Stimulated activated CD8-positive, alpha-beta memory T cell treated with anti-CD3 and anti-CD28 coated beads, Interleukin-7, amount 100 ng/mL, for 4 hours (primary cell): Measurements from ENCODE around the gene CCT8.

Experiments
- DNase-seq, 2 donors: peaks; one replicate each; pipeline ENCODE4 v3.0.0-alpha.2; 2020; ENCODE audit warnings: low read depth in 2 of 2

Gene CCT8

DNA sequence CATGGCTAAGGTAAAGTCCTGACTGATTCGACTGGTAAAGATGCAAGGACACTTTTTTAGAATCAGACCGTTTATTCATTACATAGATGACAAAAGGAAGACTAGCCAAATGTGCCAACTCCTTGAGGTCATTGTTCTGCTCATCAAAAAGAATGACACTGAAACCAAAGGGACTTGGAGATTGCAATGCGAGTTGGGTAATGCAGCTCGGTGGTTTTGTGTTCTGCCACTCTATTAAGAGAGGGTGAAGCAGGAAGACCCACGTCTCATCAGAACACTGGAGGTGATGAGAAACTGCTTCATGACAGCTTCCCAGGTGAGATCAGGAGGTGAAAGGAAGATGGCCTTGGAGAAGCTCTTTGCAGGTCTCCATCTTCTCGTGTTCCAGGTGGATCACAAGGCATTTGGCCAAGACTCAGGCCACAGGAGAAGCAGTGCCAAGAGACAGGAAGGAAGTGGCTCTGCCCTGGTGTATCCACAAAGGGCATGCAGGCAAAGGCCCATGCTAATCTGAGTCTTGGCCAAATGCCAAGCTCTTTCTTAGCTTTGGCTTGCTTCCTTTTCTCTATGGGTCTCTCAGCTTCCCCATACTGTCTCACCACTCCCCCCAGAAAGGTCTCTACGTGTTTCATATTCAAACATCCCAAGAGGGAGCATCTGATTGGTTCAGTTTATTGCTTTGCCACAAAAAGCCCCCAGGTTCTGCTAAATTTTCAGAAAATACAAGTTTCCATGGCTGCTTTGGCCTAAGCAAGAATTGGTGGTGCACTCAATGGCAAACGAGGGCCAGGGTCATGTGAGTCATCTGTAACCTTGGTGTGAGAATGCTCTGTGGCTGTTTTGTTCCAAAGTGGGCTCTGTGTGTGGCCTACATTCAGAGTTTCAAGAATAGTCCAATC lies 5.7 kb upstream of the CCT8 start:
- DNase-seq = no peak

DNA sequence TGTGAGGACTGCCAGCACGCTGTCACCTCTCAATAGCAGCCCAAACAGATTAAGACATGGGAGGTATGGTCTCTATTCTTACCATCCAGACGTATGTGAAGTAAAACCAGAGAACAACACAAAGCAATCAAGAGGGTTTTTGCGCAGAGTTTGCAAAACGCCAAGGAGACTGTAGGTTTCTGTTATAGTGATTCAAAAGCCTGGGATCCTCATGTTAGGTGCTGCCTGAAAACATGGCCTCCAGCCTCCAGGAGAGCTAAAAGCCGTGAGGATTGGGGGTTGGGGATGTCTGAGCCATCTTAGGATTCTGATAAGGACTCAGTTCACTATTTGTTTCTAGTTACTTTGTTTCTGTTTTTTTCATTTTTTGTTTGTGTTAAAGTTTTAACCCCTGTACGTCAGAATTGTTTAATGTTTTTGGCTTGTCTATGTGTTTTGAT lies 4.2 kb upstream of the CCT8 start:
- DNase-seq = no peak

DNA sequence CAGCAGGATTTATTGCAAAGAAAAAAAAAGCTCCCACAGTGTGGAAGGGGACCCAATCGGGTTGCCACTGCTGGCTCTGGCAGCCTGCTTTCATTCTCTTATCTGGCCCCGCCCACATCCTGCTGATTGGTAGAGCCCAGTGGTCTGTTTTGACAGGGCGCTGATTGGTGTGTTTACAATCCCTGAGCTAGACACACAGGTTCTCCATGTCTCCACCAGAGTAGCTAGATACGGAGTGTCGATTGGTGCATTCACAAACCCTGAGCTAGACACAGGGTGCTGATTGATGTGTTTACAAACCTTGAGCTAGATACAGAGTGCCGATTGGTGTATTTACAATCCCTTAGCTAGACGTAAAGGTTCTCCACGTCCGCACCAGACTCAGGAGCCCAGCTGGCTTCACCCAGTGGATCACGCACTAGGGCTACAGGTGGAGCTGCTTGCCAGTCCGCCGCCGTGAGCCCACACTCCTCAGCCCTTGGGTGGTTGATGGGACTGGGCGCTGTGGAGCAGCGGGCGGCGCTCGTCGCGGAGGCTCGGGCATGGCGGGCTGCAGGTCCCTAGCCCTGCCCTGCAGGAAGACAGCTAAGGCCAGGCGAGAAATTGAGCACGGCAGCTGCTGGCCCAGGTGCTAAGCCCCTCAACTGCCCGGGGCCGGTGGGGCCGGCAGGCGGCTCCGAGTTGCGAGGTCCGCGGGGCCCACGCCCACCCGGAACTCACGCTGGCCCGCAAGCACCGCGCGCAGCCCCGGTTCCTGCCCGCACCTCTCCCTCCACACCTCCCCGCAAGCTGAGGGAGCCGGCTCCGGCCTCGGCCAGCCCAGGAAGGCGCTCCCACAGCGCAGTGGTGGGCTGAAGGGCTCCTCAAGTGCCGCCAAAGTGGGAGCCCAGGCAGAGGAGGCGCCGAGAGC lies 3.5 kb upstream of the CCT8 start:
- DNase-seq = peak; percentile 56 to 61

DNA sequence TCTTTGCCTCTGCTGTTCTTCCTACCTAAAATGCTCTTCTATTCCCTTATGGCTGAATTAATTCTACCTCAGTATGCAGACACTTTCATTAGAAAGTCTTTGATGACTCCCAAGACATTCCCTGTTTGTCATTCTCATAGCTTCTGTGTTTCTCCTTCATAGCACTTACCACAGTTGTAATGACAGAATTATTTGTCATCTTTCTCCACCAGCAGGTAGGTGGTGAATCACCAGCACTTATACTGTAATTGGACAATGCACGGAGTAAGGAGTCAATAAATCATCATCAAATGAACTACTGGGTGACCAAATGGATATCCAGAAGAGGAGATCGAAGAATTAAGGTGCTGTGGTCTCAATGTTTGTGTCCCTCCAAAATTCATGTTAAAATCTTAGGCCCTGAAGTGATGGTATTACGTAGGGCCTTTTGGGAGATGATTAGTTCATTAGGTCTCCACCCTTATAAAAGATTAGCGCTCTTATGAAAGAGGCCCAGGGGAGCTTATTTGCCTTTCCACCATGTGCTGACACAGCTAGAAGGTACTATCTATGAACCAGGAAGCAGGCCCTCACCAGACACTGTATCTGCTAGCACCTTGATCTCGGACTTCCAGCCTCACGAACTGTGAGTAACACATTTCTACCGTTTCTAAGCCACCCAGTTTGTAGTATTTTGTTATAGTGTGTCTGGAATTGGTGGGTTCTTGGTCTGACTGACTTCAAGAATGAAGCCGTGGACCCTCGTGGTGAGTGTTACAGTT lies 2.4 kb upstream of the CCT8 start:
- no peak for DNase-seq

DNA sequence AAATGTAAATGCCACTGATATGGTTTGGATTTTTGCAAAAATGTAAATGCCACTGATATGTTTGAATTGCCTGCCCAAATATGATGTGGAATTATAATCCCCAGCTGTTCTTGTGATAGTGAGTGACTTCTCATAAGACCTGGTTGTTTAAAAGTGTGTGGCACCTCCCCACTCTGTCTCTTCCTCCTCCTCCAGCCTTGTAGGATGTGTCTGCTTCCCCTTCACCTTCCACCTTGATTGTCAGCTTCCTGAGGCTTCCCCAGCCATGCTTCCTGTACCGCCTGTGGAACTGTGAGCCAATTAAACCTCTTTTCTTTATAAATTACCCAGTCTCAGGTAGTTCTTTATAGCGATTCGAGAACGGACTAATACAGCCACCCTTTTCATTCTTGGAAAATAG lies 1.3 kb upstream of the CCT8 start:
- DNase-seq = no peak

DNA sequence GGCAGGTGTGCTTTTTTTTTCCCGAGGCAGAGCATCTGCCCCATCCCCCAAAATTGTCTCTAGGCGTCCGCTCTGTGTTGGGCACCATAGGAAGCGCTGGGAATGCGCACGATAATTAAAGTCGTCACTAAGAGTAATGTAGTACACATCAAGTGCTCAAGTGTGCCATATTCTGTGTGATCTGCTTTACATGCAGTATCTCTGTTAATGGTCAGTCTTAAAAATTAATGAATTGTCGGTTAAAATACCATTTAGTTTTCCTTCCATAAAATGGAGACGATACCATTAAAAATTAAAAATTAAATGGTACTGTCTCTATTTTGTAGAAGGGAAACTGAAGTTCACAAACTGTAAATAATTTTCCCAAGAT lies 544 bp upstream of the CCT8 start:
- DNase-seq = no peak

DNA sequence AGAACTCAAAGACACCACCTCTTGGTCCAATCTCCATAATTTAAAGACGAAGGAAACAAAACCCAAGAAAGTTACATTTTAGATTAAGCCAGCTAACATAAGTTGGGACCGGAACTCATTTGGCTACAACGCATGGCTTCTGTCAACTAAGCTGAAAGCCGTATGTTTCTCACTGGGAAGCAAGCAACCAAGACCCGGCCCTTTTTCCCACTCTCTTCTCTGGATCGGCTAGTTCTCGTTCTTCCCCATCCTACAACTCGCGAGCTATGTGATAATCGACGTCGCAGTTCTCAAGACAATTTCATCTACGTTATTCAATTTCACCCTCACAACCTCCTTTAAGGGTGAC lies 601 bp downstream of the CCT8 start:
- DNase-seq = no peak

DNA sequence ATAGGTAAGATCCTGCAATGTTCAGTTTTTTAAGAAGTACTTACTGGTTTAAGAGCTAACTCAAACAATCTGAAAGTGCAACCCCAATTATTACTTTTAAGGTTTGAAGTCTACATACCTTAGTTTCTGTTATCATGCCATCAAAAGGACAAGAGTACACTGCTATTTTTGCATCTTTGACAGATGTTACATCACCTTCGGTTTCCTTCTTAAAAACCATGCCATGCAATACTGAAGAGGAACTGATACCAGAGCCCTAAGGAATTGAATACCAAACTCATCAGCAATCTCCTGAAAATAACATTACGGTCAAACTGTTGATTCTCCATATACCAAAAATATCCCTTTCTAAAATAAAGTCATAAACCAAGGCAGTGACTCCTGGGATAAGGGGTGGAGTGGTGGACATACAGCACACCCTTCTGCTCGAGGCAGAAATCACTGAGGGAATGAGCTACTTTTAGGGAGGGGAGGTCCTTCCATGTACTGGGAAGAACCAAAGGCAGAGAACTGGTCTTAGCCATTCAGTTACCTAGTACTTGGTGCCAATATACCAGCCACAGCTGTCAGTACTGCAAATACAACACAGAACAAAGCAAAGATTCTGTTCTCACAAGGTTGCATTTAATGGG lies 8.5 kb downstream of the CCT8 start:
- DNase-seq = no peak

DNA sequence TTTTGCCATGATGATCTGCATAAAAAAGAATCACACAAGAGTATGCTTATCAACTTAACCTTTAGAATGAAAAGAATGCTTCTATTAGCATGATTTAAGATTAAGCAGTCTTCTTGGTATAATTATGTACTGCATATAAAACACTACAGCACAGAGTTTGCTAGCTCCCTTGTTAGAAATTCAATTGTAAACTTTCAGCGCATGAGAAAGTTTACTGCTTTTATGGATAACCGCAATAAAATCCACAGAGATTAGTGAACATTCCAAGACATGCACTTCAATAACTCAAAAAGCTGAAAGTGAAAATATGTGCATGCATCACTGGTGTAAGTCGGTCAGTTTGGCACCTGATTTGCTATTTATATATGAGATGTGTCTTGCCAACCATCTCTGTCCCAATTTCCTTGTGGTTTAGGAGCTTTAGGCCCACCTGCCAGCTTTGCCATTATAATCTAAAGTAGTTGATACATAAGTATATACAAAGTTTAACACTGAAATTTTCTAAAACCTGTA lies 16.9 kb downstream of the CCT8 start:
- DNase-seq = no peak

DNA sequence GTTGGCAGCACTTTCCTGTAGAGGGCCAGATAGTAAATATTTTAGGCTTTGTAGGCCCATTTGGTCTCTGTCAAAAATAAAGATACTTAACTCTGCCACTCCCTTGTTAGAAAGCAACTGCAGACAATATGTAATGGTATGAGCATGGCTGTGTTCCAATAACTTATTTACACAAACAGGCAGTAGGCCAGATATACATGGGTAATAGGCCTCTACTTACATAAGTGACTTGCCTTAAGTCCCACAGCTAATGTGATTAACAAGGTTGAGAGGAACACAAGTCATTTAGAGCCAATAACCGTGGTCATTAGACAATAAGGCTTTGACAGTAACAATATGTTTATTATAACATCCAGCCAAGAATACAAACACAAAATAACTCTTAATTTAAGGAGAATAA lies 17.4 kb downstream of the CCT8 start:
- DNase-seq = no peak

DNA sequence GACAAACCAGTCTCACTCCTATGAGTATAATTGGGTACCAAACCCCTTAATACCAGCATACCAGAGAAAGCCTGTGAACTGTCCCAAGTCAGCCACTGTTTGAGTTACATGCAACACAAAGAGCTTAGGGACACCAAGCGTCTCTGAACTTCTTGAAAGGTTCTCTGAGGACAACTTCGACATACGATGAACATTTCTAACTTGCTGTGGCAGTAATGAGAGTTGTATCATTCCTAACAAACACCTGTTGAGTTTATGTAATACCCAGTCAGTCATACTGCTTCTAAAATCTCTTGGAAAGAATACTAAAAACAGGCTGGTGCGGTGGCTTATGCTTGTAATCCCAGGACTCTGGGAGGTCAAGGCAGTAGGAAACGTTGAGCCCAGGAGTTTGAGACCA lies 18.4 kb downstream of the CCT8 start:
- no peak for DNase-seq

DNA sequence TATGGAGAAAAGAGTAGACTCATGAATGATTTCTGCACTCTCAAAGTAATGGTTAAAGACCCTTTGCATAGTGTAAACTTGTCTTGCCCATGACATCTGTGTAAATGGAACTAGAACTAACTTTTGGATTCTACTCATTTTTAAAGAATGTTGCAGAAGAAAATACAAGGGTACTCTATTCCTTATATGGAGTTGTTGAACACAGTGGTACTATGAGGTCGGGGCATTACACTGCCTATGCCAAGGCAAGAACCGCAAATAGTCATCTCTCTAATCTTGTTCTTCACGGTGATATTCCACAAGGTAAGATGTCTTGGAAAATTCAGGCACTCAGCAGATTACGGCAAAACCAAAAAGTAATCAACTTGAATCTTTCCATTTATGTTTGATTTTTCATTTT lies 19.8 kb downstream of the CCT8 start:
- DNase-seq = no peak

DNA sequence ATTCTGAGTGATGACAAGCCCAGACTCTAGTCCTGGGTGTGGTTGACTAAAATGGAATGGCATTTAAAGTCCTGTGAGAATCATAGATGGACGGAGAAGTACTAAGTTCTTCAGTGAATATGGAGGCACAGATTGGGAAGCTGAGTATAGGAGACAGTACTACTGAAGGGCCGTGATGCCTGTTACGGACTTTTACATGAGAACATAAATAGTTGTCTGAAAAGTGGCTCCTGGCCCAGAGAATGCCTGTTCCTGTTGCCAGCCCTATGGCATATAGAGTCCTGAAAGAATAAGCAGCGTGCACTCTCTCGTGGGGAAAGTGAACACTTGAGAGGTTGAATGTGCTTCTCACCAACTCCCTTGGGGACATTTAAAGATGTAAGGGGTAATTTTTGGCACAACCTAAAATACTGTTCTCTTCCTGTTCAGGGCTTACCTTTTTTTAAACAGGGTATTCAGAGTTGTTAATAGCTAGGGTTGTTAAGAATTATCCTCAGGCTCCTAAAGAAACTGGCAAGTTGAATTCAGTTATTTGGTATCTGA lies 20.4 kb downstream of the CCT8 start:
- DNase-seq = no peak

DNA sequence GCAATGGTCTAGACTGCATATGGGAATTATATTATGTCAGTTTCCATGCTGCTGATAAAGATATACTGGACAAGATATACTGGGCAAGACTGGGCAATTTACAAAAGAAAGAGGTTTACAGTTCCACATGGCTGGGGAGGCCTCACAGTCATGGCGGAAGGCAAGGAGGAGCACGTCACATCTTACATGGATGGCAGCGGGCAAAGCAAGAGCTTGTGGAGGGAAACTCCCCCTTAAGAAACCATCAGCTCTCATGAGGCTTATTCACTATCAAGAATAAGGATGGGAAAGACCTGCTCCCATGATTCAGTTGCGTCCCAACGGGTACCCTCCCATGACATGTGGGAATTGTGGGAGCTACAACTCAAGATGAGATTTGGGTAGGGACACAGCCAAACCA lies 21.2 kb downstream of the CCT8 start:
- DNase-seq = no peak

DNA sequence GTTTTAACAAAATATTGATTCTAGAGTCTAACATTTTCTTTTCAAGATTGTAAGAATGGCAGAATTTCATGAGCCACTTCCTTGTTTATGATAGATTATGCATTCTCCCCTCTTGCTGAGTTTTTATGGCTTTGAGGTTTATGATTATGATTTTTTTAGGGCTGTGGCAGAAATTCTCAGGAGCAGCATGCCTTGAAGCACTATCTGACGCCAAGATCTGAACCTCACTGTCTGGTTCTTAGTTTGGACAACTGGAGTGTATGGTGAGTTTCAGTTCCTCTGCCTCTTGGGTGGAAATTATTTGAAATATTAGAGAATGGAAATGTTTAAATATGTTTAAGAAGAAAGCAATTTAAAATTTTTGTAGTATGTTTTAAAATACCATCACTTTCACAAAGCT lies 38.8 kb downstream of the CCT8 start:
- no peak for DNase-seq

DNA sequence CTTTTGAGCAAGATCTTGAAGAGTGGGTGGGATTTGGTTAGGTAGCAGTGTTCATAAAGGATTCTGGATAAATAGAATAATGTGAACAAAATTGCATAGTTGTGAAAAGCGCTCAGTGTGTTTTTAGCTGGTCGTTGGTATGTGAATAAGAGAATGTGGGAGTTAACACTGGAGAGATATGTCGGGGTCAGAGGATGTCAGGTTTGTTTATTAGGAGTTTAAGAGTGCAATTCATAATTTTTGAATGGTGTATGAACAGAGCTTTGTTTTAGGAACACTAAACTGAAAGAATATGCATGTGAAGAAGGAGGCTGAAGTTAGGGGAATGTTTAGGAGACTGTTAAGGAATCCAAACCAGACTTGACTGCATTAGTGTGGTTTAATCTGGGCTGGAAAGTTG lies 39.6 kb downstream of the CCT8 start:
- DNase-seq = no peak

DNA sequence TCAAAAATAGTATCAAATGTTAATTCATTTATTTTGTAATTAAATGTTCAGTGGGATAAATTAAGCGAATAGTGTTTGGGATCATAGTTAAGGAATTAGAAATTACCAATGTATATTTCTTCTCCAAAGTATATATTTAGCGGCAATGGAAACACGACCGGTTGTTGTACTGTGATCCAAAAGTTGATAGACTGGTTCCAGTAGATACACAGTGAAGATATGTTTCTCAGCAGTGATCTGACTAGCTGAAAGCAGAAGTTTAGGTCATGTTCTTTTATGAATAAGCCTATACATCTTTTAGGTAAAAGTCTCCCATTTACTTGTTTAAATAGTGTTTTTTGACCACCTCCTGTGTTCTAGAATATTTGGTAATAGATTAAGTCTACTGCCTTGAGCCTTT lies 40.1 kb downstream of the CCT8 start:
- DNase-seq = no peak

DNA sequence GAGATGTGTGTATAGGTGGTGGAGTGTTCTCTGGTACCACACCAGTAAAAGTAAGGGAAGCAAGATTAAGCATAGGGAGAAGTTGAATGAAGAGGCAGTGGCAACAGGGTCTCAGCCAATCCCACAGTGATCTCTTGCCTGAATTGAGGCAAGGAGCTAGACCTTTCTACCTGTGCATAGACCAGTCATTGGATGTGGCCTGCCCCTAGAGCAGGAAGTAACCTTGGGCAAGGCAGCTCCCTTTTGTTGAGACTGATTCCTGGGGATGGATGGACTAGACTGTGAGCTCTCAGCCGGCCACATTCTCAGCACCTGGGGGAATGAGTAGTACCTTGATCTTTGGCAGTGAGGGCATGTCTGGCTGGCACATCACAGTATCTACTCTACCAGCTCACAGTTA lies 42.5 kb downstream of the CCT8 start:
- no peak for DNase-seq

DNA sequence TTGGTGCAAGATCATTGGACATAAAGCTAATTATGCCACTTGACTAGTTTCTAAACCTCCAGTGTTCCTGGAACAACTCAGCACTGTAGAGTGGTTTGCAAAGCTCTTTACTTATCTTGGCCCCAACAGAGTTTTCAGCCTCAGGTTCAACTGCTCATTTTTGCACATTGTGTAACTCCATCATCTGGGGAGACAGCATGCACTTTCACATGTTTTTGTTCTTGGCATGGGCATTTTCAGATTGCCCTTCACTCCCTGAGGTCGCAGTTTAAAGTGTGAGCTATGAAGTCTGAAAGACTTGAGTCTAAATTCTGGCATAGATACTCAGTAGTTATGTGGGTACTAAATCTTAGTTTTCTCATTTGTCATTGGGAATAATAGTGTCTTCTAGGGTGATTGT lies 43.9 kb downstream of the CCT8 start:
- no peak for DNase-seq

DNA sequence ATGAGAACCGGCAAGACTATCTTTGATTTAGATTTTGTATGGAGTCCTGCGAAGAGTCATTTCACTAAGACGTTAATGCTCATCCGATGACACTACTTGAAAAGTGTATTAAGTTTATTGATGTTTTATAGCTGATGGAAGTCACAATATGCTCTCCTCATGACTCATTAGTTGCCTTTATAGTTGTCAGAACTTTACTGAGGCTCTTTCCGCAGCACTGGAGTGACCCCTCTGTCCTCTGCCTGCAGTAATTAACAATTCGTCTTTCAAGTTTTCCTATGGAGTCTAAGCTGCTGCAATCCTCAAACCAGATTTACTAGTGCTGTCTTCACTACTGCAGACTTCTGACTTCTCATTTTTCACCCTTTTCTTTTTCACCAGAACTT lies 48.1 kb downstream of the CCT8 start:
- no peak for DNase-seq
